ENCODE measurements around the gene SLC7A10.

The SLC7A10 gene

GRCh38 chr19:33255781-33256180 lies 30.1 kb upstream of the SLC7A10 start:
- in situ Hi-C loops (cut with MboI; ENCODE audit: low sequenced_read_pairs): no loop called here

- in situ Hi-C loops (cut with MboI; ENCODE audit: low sequenced_read_pairs): no loop called here
These were observed 28.7 kb upstream of the SLC7A10 start for GRCh38 chr19:33254245-33254824.

GRCh38 chr19:33252971-33253370 lies 27.3 kb upstream of the SLC7A10 start:
- in situ Hi-C loops (cut with MboI; ENCODE audit: low sequenced_read_pairs): no loop called here

GRCh38 chr19:33252418-33252962 lies 26.8 kb upstream of the SLC7A10 start:
- in situ Hi-C loops (cut with MboI; ENCODE audit: low sequenced_read_pairs): no loop called here

GRCh38 chr19:33251526-33252090 lies 26.0 kb upstream of the SLC7A10 start:
- in situ Hi-C loops (cut with MboI; ENCODE audit: low sequenced_read_pairs): no loop called here

GRCh38 chr19:33251076-33251475 lies 25.4 kb upstream of the SLC7A10 start:
- in situ Hi-C loops (cut with MboI; ENCODE audit: low sequenced_read_pairs): no loop called here

GRCh38 chr19:33250500-33250899 lies 24.9 kb upstream of the SLC7A10 start:
- in situ Hi-C loops (cut with MboI; ENCODE audit: low sequenced_read_pairs): no loop called here

GRCh38 chr19:33249740-33250366 lies 24.2 kb upstream of the SLC7A10 start:
- in situ Hi-C loops (cut with MboI; ENCODE audit: low sequenced_read_pairs): no loop called here

GRCh38 chr19:33248954-33249613 lies 23.4 kb upstream of the SLC7A10 start:
- in situ Hi-C loops (cut with MboI; ENCODE audit: low sequenced_read_pairs): no loop called here

GRCh38 chr19:33248553-33248953 lies 22.9 kb upstream of the SLC7A10 start:
- in situ Hi-C loops (cut with MboI; ENCODE audit: low sequenced_read_pairs): no loop called here

- in situ Hi-C loops (cut with MboI; ENCODE audit: low sequenced_read_pairs): no loop called here
These were observed 22.5 kb upstream of the SLC7A10 start for GRCh38 chr19:33248104-33248503.

GRCh38 chr19:33247441-33247819 lies 21.8 kb upstream of the SLC7A10 start:
- in situ Hi-C loops (cut with MboI; ENCODE audit: low sequenced_read_pairs): no loop called here

GRCh38 chr19:33246709-33247440 lies 21.2 kb upstream of the SLC7A10 start:
- in situ Hi-C loops (cut with MboI; ENCODE audit: low sequenced_read_pairs): no loop called here

- in situ Hi-C loops (cut with MboI; ENCODE audit: low sequenced_read_pairs): no loop called here
These were observed 20.5 kb upstream of the SLC7A10 start for GRCh38 chr19:33245948-33246708.

GRCh38 chr19:33242911-33243310 lies 17.3 kb upstream of the SLC7A10 start:
- in situ Hi-C loops (cut with MboI; ENCODE audit: low sequenced_read_pairs): no loop called here

GRCh38 chr19:33242131-33242530 lies 16.5 kb upstream of the SLC7A10 start:
- in situ Hi-C loops (cut with MboI; ENCODE audit: low sequenced_read_pairs): no loop called here

GRCh38 chr19:33241530-33242101 lies 16.0 kb upstream of the SLC7A10 start:
- in situ Hi-C loops (cut with MboI; ENCODE audit: low sequenced_read_pairs): no loop called here

- in situ Hi-C loops (cut with MboI; ENCODE audit: low sequenced_read_pairs): no loop called here
These were observed 15.5 kb upstream of the SLC7A10 start for GRCh38 chr19:33241091-33241529.

GRCh38 chr19:33240181-33240771 lies 14.6 kb upstream of the SLC7A10 start:
- in situ Hi-C loops (cut with MboI; ENCODE audit: low sequenced_read_pairs): no loop called here
